ENCODE results near the gene PACS2.

Gene PACS2

GRCh38 chr14:105411017-105411941 is 96.7 kb downstream of the PACS2 start:
- peak; percentile 96 for DNase-seq (ENCODE audit: low spot score)

GRCh38 chr14:105411985-105412770 is 97.6 kb downstream of the PACS2 start:
- DNase-seq (ENCODE audit: low spot score) = peak; percentile 23

- no peak for DNase-seq (ENCODE audit: low spot score)
Measured at GRCh38 chr14:105412771-105413543, 98.4 kb downstream of the PACS2 start.

GRCh38 chr14:105413544-105413886 is 99.0 kb downstream of the PACS2 start:
- DNase-seq (ENCODE audit: low spot score) = no peak

DNA sequence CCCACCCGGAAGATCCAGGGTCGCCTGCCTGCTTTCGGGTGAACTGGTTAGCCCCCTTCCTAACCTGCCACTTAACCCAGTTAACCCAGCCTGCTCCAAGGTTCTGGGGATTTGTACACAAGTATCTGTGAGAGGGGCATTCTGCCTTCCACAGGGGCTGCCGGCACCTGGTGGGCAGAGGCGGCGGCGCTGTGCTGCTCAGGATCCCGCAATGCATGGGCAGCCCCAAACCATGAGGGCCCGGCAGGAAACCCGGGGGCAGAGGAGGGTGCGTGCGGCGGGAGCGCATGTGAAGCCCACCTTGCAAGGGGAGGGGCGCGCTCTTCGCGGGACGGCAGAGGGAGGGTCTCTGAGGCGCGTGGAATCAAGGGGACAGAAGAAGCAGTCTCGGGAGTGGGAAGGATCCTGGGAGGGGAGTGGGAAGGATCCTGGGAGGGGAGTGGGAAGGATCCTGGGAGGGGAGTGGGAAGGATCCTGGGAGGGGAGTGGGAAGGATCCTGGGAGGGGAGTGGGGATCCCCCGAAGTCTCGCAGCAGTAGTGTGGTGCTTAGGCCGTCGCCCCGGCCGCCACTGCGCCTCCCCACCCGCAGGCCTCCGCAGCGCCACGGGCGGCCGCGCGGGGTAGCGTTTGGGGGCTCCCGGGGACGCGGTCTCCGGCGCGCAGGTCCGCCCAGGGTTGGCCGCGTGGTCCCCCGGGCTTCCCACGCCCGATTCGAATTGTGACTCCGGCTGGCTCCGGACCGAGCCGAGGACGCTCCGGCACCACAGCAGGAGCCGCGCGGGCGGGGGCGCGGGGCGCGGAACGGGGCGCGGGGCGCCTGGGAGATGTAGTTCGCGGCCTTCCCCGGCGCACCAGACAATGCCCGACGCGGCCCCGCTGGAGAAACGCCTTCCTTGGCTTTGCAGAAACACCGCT is 100.2 kb downstream of the PACS2 start:
- DNase-seq (ENCODE audit: low spot score) = peak; percentile 87

GRCh38 chr14:105415481-105416428 is 101.2 kb downstream of the PACS2 start:
- no peak for DNase-seq (ENCODE audit: low spot score)

GRCh38 chr14:105416671-105417070 is 102.1 kb downstream of the PACS2 start:
- no peak for DNase-seq (ENCODE audit: low spot score)

DNA sequence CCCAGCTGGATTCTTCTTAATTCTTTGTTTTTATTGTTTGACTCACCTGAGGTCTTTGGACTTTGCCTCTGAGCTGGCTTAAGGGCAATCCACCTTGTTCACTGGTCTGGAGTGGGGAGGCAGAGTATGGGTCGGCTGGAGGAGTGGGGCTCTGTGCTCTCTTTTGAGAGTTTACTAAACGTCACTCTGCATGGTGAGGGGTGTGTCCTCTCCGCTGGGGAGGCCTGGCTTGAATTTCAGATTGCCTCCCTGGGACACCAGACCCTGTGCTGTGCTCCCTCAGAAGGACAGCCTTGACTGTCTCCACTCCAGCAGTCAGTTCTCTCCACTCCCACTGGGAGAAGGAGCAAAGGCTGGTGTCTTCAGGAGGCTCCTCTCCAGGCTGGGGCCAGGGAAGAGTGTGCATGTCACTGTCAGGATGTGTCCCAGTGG is 103.2 kb downstream of the PACS2 start:
- no peak for DNase-seq (ENCODE audit: low spot score)

GRCh38 chr14:105418269-105419194 is 104.0 kb downstream of the PACS2 start:
- no peak for DNase-seq (ENCODE audit: low spot score)

- peak; percentile 90 for DNase-seq (ENCODE audit: low spot score)
Measured at GRCh38 chr14:105419195-105420091, 104.9 kb downstream of the PACS2 start, which contains the start of gene MTA1. Gene MTA1 (plus strand): TSS chr14:105419827. CDS start chr14:105420036, 209 bp downstream.

GRCh38 chr14:105420101-105420973 is 105.8 kb downstream of the PACS2 start:
- DNase-seq (ENCODE audit: low spot score) = peak; percentile 60

GRCh38 chr14:105420974-105421674 is 106.6 kb downstream of the PACS2 start:
- DNase-seq (ENCODE audit: low spot score) = peak; percentile 39

- DNase-seq (ENCODE audit: low spot score) = no peak
Measured at GRCh38 chr14:105421723-105422615, 107.4 kb downstream of the PACS2 start.

- no peak for DNase-seq (ENCODE audit: low spot score)
Measured at GRCh38 chr14:105422695-105423487, 108.3 kb downstream of the PACS2 start.

All from iPS-NIHi11 (cell line).